ENCODE measurements around the gene NUP54. TPM values are rescaled to one million over a fixed set of nuclear protein-coding genes. Genes with fewer than 3 reads are reported as not detected.

Gene NUP54
- total and polyA plus RNA-seq, 2 of the 8 experiments (the other 6 are each of a cell fraction or from before 2014, with no cell fraction given) = 51.4 to 103 TPM

DNA sequence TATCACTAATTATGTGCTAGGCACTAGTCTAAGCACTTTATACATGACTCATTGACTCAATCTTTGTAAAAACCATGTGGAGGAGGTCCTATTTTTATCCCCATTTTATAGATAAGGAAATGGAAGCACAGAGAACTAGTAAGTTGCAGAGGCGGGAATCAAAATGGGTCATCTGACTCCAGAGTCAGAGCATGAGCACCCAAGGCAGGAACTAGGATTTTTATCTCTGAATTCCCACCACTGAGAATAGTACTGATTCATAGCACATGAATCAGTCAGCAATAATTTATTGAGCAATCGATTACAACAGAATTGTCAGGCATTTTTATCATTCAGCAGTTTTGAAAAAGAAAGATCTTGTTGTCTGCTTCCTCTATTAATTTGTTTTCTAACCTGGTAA lies 46.1 kb upstream of the NUP54 start:
- Histone ChIP-seq H3K9me3 (ENCODE audit: insufficient read depth in 2 of 2, low read depth in 1 of 2, low read length in 1 of 2) (peaks cover 14 to 16% of the 10 kb centered on the region in 2 experiments; a peak in 3 of 4 replicates), H2AFZ (ENCODE audit: low read length) (no peak overlapping the region), H4K91ac (replicated peaks; ENCODE audit: insufficient read length, low read length) (no peak overlapping the region), H2BK15ac (ENCODE audit: low read length) (no peak overlapping the region), H3K36me3 (ENCODE audit: control insufficient read depth in 2 of 4, insufficient read depth in 4 of 4, low read length in 3 of 4) (peaks cover 0 to 28% (median 13%) of the 10 kb centered on the region in 4 experiments; a peak in 4 of 8 replicates), H4K20me1 (replicated peaks in 1 of 2; ENCODE audit: control insufficient read depth in 1 of 2, insufficient read depth in 2 of 2, low read length in 2 of 2) (no peaks in the 10 kb centered on the region), H3K79me2 (ENCODE audit: control insufficient read depth in 1 of 2, insufficient read depth in 2 of 2, low read length in 2 of 2) (no peaks in the 10 kb centered on the region; a peak in 1 of 4 replicates), H3K4me3 (ENCODE audit: extremely low read depth in 1 of 4, insufficient read depth in 2 of 4, low read depth in 3 of 4, low read length in 4 of 4) (no peak overlapping the region), H2BK5ac (ENCODE audit: low read depth, low read length) (no peak overlapping the region), H3K79me1 (ENCODE audit: low read depth, low read length) (0 out of 2 replicates have a peak, but pooled peaks cover 2% of the 10 kb centered on the region), H3K4ac (replicated peaks; ENCODE audit: insufficient read length, low read depth, low read length) (no peak overlapping the region), H3K27ac (ENCODE audit: low read depth, low read length) (no peak overlapping the region), H4K5ac (ENCODE audit: insufficient read length, low read depth, low read length) (no peak overlapping the region), H2AK5ac (ENCODE audit: low read depth, low read length) (no peak overlapping the region), H3K56ac (replicated peaks; ENCODE audit: insufficient read length, low read depth, low read length) (no peak overlapping the region), H2BK120ac (replicated peaks; ENCODE audit: low read depth, low read length) (no peak overlapping the region), H3K23ac (ENCODE audit: insufficient read length) (no peak overlapping the region), H3K27me3 (replicated peaks in 1 of 4; ENCODE audit: control insufficient read depth in 3 of 4, extremely low read depth in 1 of 4, insufficient read depth in 3 of 4, low read length in 3 of 4) (no peaks in the 10 kb centered on the region), H3K23me2 (ENCODE audit: low read depth, low read length) (no peaks in the 10 kb centered on the region), H3K14ac (ENCODE audit: insufficient read length) (no peak overlapping the region), H2BK20ac (ENCODE audit: low read length) (no peak overlapping the region), H3K4me2 (ENCODE audit: insufficient read depth in 1 of 2, low read depth in 2 of 2, low read length in 2 of 2) (no peak overlapping the region), H4K8ac (ENCODE audit: extremely low read depth, insufficient read depth, low read length) (no peak overlapping the region), H3K9ac (replicated peaks in 1 of 4; ENCODE audit: extremely low read depth in 1 of 4, low read depth in 3 of 4, low read length in 3 of 4) (no peak overlapping the region), H3K4me1 (replicated peaks in 1 of 4; ENCODE audit: control insufficient read depth in 3 of 4, insufficient read depth in 4 of 4, low read length in 3 of 4) (peaks cover 0 to 5% (median 0%) of the 10 kb centered on the region in 4 experiments; a peak in 1 of 7 replicates), H3K18ac (ENCODE audit: extremely low read depth, low read length) (no peak overlapping the region), H2BK12ac (ENCODE audit: low read depth, low read length) (no peak overlapping the region)
- DNase-seq (ENCODE audit: low read depth in 1 of 2, low spot score in 2 of 2) (no peak), FAIRE-seq (no peak)
- POLR2A ChIA-PET (ENCODE audit: partially characterized antibody) = no interaction called here
- 90% methylated on average over 2 of the region's 2 CpGs; no CpG with 5 or more reads in 1 of the 2 experiments for WGBS, 2 experiments (ENCODE audit: extremely low coverage in 1 of 2, insufficient coverage in 1 of 2, insufficient read length in 1 of 2, insufficient replicate concordance in 2 of 2, low coverage in 1 of 2, low lambda C conversion rate in 2 of 2, missing lambda C conversion rate in 1 of 2)
- CTCF ChIA-PET (ENCODE audit: partially characterized antibody) = interaction anchor here (1.5 kb wide), 1 partner anchor 14 kb away, joined by 4 read pairs; no protein-coding TSS in a partner anchor
- TF ChIP-seq CREB1 (IDR thresholded peaks at IDR 0.05) = no peak
- TF ChIP-seq SP2 (IDR thresholded peaks at IDR 0.05; ENCODE audit: low read length) = no peak

Data from H1 (cell line).